Vagina (tissue), 2 donors: ENCODE results near the gene PRIMA1. TPM values are rescaled to one million over a fixed set of nuclear protein-coding genes. Genes with fewer than 3 reads are reported as not detected.

Experiments
- DNase-seq, 2 donors: peaks; one replicate each; pipeline ENCODE4 v3.0.0-alpha.2; 2017; ENCODE audit errors: extremely low spot score in 2 of 2
- H3K27ac ChIP-seq: fragments of 200-600 bp; sonication (generic); one replicate; pipeline ENCODE4 v1.5.1; 2019
- H3K27me3 ChIP-seq: fragments of 200-600 bp; sonication (generic); one replicate; pipeline ENCODE4 v1.5.1; 2019
- H3K36me3 ChIP-seq, 2 donors: fragments of 200-600 bp; sonication (generic); one replicate each; pipeline ENCODE4 v1.5.1; 2017 to 2019
- H3K4me1 ChIP-seq: fragments of 200-600 bp; sonication (generic); one replicate; pipeline ENCODE4 v1.5.1; 2019
- H3K4me3 ChIP-seq, 2 donors: fragments of 200-600 bp; sonication (generic); 1 replicate in 1 of 2; 2 replicates in 1 of 2; pipeline ENCODE4 v1.5.1; 2016 to 2019
- H3K9me3 ChIP-seq: fragments of 200-600 bp; sonication (generic); one replicate; pipeline ENCODE4 v1.5.1; 2019
- CTCF ChIP-seq, 3 experiments: fragments of 450-650 bp in 2 of 3; fragments of 200-600 bp in 1 of 3; sonication (generic) in 1 of 3; IDR thresholded peaks; one replicate each; pipeline ENCODE4 v1.5.1; 2017 to 2019; ENCODE audit warnings: antibody characterized with exemption in 3 of 3, mild to moderate bottlenecking in 2 of 3, moderate library complexity in 2 of 3
- POLR2A ChIP-seq, 2 donors: fragments of 450-650 bp; IDR thresholded peaks; one replicate each; pipeline ENCODE4 v1.6.1; 2017; ENCODE audit warnings: antibody characterized with exemption in 2 of 2, mild to moderate bottlenecking in 2 of 2, moderate library complexity in 2 of 2
- POLR2AphosphoS5 ChIP-seq, 2 donors: sonication (generic); formaldehyde crosslinking; IDR thresholded peaks; one replicate each; pipeline ENCODE4 v1.9.0; 2017; ENCODE audit warnings: antibody characterized with exemption in 2 of 2, mild to moderate bottlenecking in 2 of 2, low read depth in 1 of 2; ENCODE audit not compliant: insufficient read depth in 1 of 2
- intact Hi-C: fragments of 100-400 bp; cut with DNase I; formaldehyde crosslinking; loops from one replicate; pipeline ENCODE4 v1.15.1; 2023
- total RNA-seq: library from RNA; depleted of rRNA; stranded (reverse); fragments of >200 nt; gene quantifications from one replicate; pipeline ENCODE4 v1.2.3, GENCODE V29; 2016

Gene PRIMA1
- 6.1 TPM for total RNA-seq

GRCh38 chr14:93788293-93788542 is at the start of gene PRIMA1:
Gene PRIMA1 (minus strand): TSS chr14:93788485. CDS start chr14:93787718, 767 bp downstream.
- no peaks in the 10 kb centered on the region for H3K9me3 ChIP-seq
- intact Hi-C loops = loop anchor here (5.0 kb wide), 1 partner anchor 131 kb away; no protein-coding TSS in a partner anchor
- TF ChIP-seq POLR2AphosphoS5 (IDR thresholded peaks at IDR 0.05; ENCODE audit: insufficient read depth in 1 of 2, low read depth in 1 of 2) (no peak), CTCF (IDR thresholded peaks at IDR 0.05) (no peak), POLR2A (IDR thresholded peaks at IDR 0.05) (no peak)
- H3K4me1 ChIP-seq = peaks cover 37% of the 10 kb centered on the region
- H3K27me3 ChIP-seq = no peaks in the 10 kb centered on the region
- peak within 1 kb of the TSS; percentile 84 for H3K27ac ChIP-seq
- H3K36me3 ChIP-seq = no peaks in the 10 kb centered on the region
- H3K4me3 ChIP-seq = peak within 1 kb of the TSS; percentile 58 to 69
- DNase-seq = no peak

GRCh38 chr14:93834699-93835371 is 46.5 kb upstream of the PRIMA1 start:
- no peaks in the 10 kb centered on the region for H3K9me3 ChIP-seq
- H3K27ac ChIP-seq = no peak overlapping the region
- H3K36me3 ChIP-seq = no peaks in the 10 kb centered on the region
- no peak overlapping the region for H3K4me3 ChIP-seq
- no peaks in the 10 kb centered on the region for H3K27me3 ChIP-seq
- DNase-seq = no peak
- H3K4me1 ChIP-seq = peaks cover 9% of the 10 kb centered on the region
- TF ChIP-seq CTCF (IDR thresholded peaks at IDR 0.05) (no peak), POLR2AphosphoS5 (IDR thresholded peaks at IDR 0.05; ENCODE audit: insufficient read depth in 1 of 2, low read depth in 1 of 2) (no peak), POLR2A (IDR thresholded peaks at IDR 0.05) (no peak)
- intact Hi-C loops = no loop called here

GRCh38 chr14:93832665-93833064 is 44.4 kb upstream of the PRIMA1 start:
- no peak for TF ChIP-seq CTCF (IDR thresholded peaks at IDR 0.05)
- no peak for TF ChIP-seq POLR2A (IDR thresholded peaks at IDR 0.05)
- no peak for TF ChIP-seq POLR2AphosphoS5 (IDR thresholded peaks at IDR 0.05; ENCODE audit: insufficient read depth in 1 of 2, low read depth in 1 of 2)
- Histone ChIP-seq H3K9me3 (no peaks in the 10 kb centered on the region), H3K4me3 (no peak overlapping the region), H3K27ac (no peak overlapping the region), H3K36me3 (no peaks in the 10 kb centered on the region), H3K4me1 (peaks cover 9% of the 10 kb centered on the region), H3K27me3 (no peaks in the 10 kb centered on the region)
- DNase-seq = peak in 1 of 2 donors; percentile 81
- intact Hi-C loops = no loop called here

GRCh38 chr14:93832081-93832480 is 43.8 kb upstream of the PRIMA1 start:
- H3K36me3 ChIP-seq = no peaks in the 10 kb centered on the region
- H3K27me3 ChIP-seq = no peaks in the 10 kb centered on the region
- H3K4me1 ChIP-seq = peaks cover 9% of the 10 kb centered on the region
- no peak overlapping the region for H3K27ac ChIP-seq
- TF ChIP-seq POLR2AphosphoS5 (IDR thresholded peaks at IDR 0.05; ENCODE audit: insufficient read depth in 1 of 2, low read depth in 1 of 2) (no peak), POLR2A (IDR thresholded peaks at IDR 0.05) (no peak), CTCF (IDR thresholded peaks at IDR 0.05) (no peak)
- no peaks in the 10 kb centered on the region for H3K9me3 ChIP-seq
- no peak for DNase-seq
- intact Hi-C loops = no loop called here
- H3K4me3 ChIP-seq = no peak overlapping the region

- Histone ChIP-seq H3K27me3 (no peaks in the 10 kb centered on the region), H3K27ac (no peak overlapping the region), H3K4me3 (no peak overlapping the region), H3K9me3 (no peaks in the 10 kb centered on the region), H3K4me1 (peaks cover 9% of the 10 kb centered on the region), H3K36me3 (no peaks in the 10 kb centered on the region)
- intact Hi-C loops = no loop called here
- TF ChIP-seq POLR2A (IDR thresholded peaks at IDR 0.05) = no peak
- TF ChIP-seq POLR2AphosphoS5 (IDR thresholded peaks at IDR 0.05; ENCODE audit: insufficient read depth in 1 of 2, low read depth in 1 of 2) = no peak
- TF ChIP-seq CTCF (IDR thresholded peaks at IDR 0.05) = no peak
- no peak for DNase-seq
Measured at GRCh38 chr14:93830753-93831461, 42.6 kb upstream of the PRIMA1 start.
